HG02852 (cell line): Measurements from ENCODE around the gene NOP16.

ENCODE experiments used
- ATAC-seq: cut with Tn5 transposase; IDR thresholded peaks from one replicate; pipeline ENCODE4 v1.9.1; 2021; ENCODE audit warnings: mild to moderate bottlenecking, moderate library complexity; ENCODE audit not compliant: unreplicated experiment

The NOP16 gene

GRCh38 chr5:176388003-176388443, 375 bp downstream of the NOP16 start:
- no peak for ATAC-seq

- no peak for ATAC-seq
Observed at GRCh38 chr5:176387384-176387925, 943 bp downstream of the NOP16 start.

- ATAC-seq: no peak
Observed at GRCh38 chr5:176386491-176386890, 1.9 kb downstream of the NOP16 start.

- no peak for ATAC-seq
Observed at GRCh38 chr5:176384991-176385390, 3.4 kb downstream of the NOP16 start.

GRCh38 chr5:176384366-176384930, 4.0 kb downstream of the NOP16 start:
- no peak for ATAC-seq

- no peak for ATAC-seq
Observed at GRCh38 chr5:176383961-176384360, 4.4 kb downstream of the NOP16 start.

GRCh38 chr5:176383248-176383905, 5.0 kb downstream of the NOP16 start:
- no peak for ATAC-seq

- ATAC-seq: no peak
Observed at GRCh38 chr5:176382721-176383120, 5.7 kb downstream of the NOP16 start.

- no peak for ATAC-seq
Observed at GRCh38 chr5:176381979-176382378, 6.4 kb downstream of the NOP16 start.

GRCh38 chr5:176381423-176381822, 7.0 kb downstream of the NOP16 start:
- no peak for ATAC-seq

- peak; percentile 77 for ATAC-seq
Observed at GRCh38 chr5:176379881-176380280, 8.5 kb downstream of the NOP16 start.

- no peak for ATAC-seq
Observed at GRCh38 chr5:176373100-176373818, 15.1 kb downstream of the NOP16 start.

GRCh38 chr5:176371621-176372539, 16.5 kb downstream of the NOP16 start:
- no peak for ATAC-seq

GRCh38 chr5:176369934-176370711, 18.3 kb downstream of the NOP16 start:
- ATAC-seq: no peak

- no peak for ATAC-seq
Observed at GRCh38 chr5:176368726-176369125, 19.7 kb downstream of the NOP16 start.

GRCh38 chr5:176366232-176366894, 22.0 kb downstream of the NOP16 start:
- ATAC-seq: no peak

GRCh38 chr5:176365351-176366231, 22.8 kb downstream of the NOP16 start, which contains the start of gene ARL10:
ARL10 (plus strand) TSS chr5:176365487; CDS start chr5:176365564, 77 bp downstream.
- ATAC-seq: peak; percentile 40

GRCh38 chr5:176364765-176365350, 23.5 kb downstream of the NOP16 start:
- ATAC-seq: no peak
